ENCODE data around the gene ZNF443. TPM values are rescaled to one million over a fixed set of nuclear protein-coding genes. Genes with fewer than 3 reads are reported as not detected.
"Not testable (repeated sequence)": the region's sequence is repeated elsewhere in the genome, so short reads cannot be mapped to it uniquely, and the experiment has no call there.

The ZNF443 gene
- total RNA-seq, 4 donors from 2014 or later: 3.5 to 5.4 (median 4.8) TPM

GRCh38 chr19:12430726-12431299 lies 10.0 kb downstream of the ZNF443 start:
- H3K27me3 ChIP-seq; intact Hi-C loops (cut with DNase I); H3K4me3 ChIP-seq; H3K4me1 ChIP-seq; DNase-seq (ENCODE audit: extremely low spot score); H3K9me3 ChIP-seq; H3K27ac ChIP-seq (replicated peaks in 1 of 4): not testable (repeated sequence)
- peaks cover 10 to 25% (median 15%) of the 10 kb centered on the region in 4 donors for H3K36me3 ChIP-seq
- 96% methylated on average over 6 of the region's 6 CpGs for WGBS

GRCh38 chr19:12425888-12426274 lies 14.9 kb downstream of the ZNF443 start:
- peaks cover under 1 to 16% (median 6%) of the 10 kb centered on the region in 4 donors for H3K36me3 ChIP-seq
- intact Hi-C loops (cut with DNase I): no loop called here
- H3K4me1 ChIP-seq: no peaks in the 10 kb centered on the region
- no peak for DNase-seq (ENCODE audit: extremely low spot score)
- WGBS: 98% methylated on average over 4 of the region's 4 CpGs
- H3K9me3 ChIP-seq: peaks cover 0 to 4% (median 0%) of the 10 kb centered on the region in 4 donors
- H3K27me3 ChIP-seq: no peaks in the 10 kb centered on the region
- H3K27ac ChIP-seq (replicated peaks in 1 of 4): no peak overlapping the region
- TF ChIP-seq POLR2A (IDR thresholded peaks at IDR 0.05; ENCODE audit: low read depth): no peak
- no peak for TF ChIP-seq POLR2AphosphoS5 (IDR thresholded peaks at IDR 0.05)
- no peak for TF ChIP-seq EP300 (IDR thresholded peaks at IDR 0.05)
- TF ChIP-seq CTCF (IDR thresholded peaks at IDR 0.05): no peak
- no peak overlapping the region for H3K4me3 ChIP-seq

GRCh38 chr19:12425236-12425887 lies 15.5 kb downstream of the ZNF443 start:
- TF ChIP-seq EP300 (IDR thresholded peaks at IDR 0.05) (no peak), CTCF (IDR thresholded peaks at IDR 0.05) (no peak), POLR2AphosphoS5 (IDR thresholded peaks at IDR 0.05) (no peak), POLR2A (IDR thresholded peaks at IDR 0.05; ENCODE audit: low read depth) (no peak)
- Histone ChIP-seq H3K27ac (replicated peaks in 1 of 4) (no peak overlapping the region), H3K36me3 (peaks cover 0 to 11% (median under 1%) of the 10 kb centered on the region in 4 donors), H3K4me3 (no peak overlapping the region), H3K27me3 (no peaks in the 10 kb centered on the region), H3K9me3 (no peaks in the 10 kb centered on the region), H3K4me1 (no peaks in the 10 kb centered on the region)
- intact Hi-C loops (cut with DNase I): no loop called here
- WGBS: 89% methylated on average over 2 of the region's 2 CpGs
- no peak for DNase-seq (ENCODE audit: extremely low spot score)

- intact Hi-C loops (cut with DNase I); H3K27ac ChIP-seq (replicated peaks in 1 of 4); DNase-seq (ENCODE audit: extremely low spot score); H3K4me1 ChIP-seq; H3K4me3 ChIP-seq; H3K27me3 ChIP-seq; H3K36me3 ChIP-seq; H3K9me3 ChIP-seq: not testable (repeated sequence)
- 93% methylated on average over 5 of the region's 5 CpGs for WGBS
Measured at GRCh38 chr19:12417273-12417672, 23.5 kb downstream of the ZNF443 start.

- H3K36me3 ChIP-seq: no peaks in the 10 kb centered on the region
- DNase-seq (ENCODE audit: extremely low spot score): no peak
- no peak overlapping the region for H3K27ac ChIP-seq (replicated peaks in 1 of 4)
- H3K27me3 ChIP-seq: no peaks in the 10 kb centered on the region
- H3K9me3 ChIP-seq: no peaks in the 10 kb centered on the region
- TF ChIP-seq EP300 (IDR thresholded peaks at IDR 0.05): no peak
- no peak for TF ChIP-seq CTCF (IDR thresholded peaks at IDR 0.05)
- no peak for TF ChIP-seq POLR2A (IDR thresholded peaks at IDR 0.05; ENCODE audit: low read depth)
- no peak for TF ChIP-seq POLR2AphosphoS5 (IDR thresholded peaks at IDR 0.05)
- WGBS: 94% methylated on average over 2 of the region's 2 CpGs
- no peak overlapping the region for H3K4me3 ChIP-seq
- intact Hi-C loops (cut with DNase I): no loop called here
- no peaks in the 10 kb centered on the region for H3K4me1 ChIP-seq
Measured at GRCh38 chr19:12411893-12412292, 28.9 kb downstream of the ZNF443 start.
